Esophagus muscularis mucosa (tissue), 4 donors: Measurements from ENCODE around the gene PDGFD. TPM values are rescaled to one million over a fixed set of nuclear protein-coding genes. Genes with fewer than 3 reads are reported as not detected.

ENCODE experiments used
- DNase-seq: peaks from one replicate; pipeline ENCODE4 v3.0.0-alpha.2; 2017; ENCODE audit errors: extremely low spot score
- H3K27ac ChIP-seq, 4 donors: fragments of 200-600 bp; sonication (generic); replicated peaks in 1 of 4; 1 replicate in 3 of 4; 2 replicates in 1 of 4; pipeline ENCODE4 v1.5.1; 2016 to 2019; ENCODE audit warnings: mild to moderate bottlenecking in 1 of 4
- H3K27me3 ChIP-seq, 4 donors: fragments of 200-600 bp; sonication (generic); one replicate each; pipeline versions ENCODE4 v1.5.1 to v1.6.0; 2016 to 2019
- H3K36me3 ChIP-seq, 4 donors: fragments of 200-600 bp; sonication (generic); one replicate each; pipeline ENCODE4 v1.5.1; 2016 to 2019
- H3K4me1 ChIP-seq, 4 donors: fragments of 200-600 bp; sonication (generic); one replicate each; pipeline ENCODE4 v1.5.1; 2016 to 2019
- H3K4me3 ChIP-seq, 4 donors: fragments of 200-600 bp; sonication (generic); 1 replicate in 2 of 4; 2 replicates in 2 of 4; pipeline ENCODE4 v1.5.1; 2016 to 2019; ENCODE audit warnings: mild to moderate bottlenecking in 4 of 4, moderate library complexity in 1 of 4
- H3K9me3 ChIP-seq, 4 donors: fragments of 200-600 bp; sonication (generic); 1 replicate in 3 of 4; 2 replicates in 1 of 4; pipeline ENCODE4 v1.5.1; 2016 to 2019
- EP300 ChIP-seq: sonication (generic); formaldehyde crosslinking; IDR thresholded peaks from one replicate; pipeline ENCODE4 v1.6.1; 2017; ENCODE audit warnings: antibody characterized with exemption
- POLR2A ChIP-seq: fragments of 450-650 bp; IDR thresholded peaks from one replicate; pipeline ENCODE4 v1.6.1; 2017; ENCODE audit warnings: antibody characterized with exemption, moderate library complexity, mild to moderate bottlenecking, low read depth
- POLR2AphosphoS5 ChIP-seq, 2 donors: sonication (generic); formaldehyde crosslinking; IDR thresholded peaks; one replicate each; pipeline ENCODE4 v1.6.1; 2017; ENCODE audit warnings: antibody characterized with exemption in 2 of 2
- WGBS: methylation state at CpG from one replicate; pipeline ENCODE4 v1.1.5; 2018; 5-methylcytosine and 5-hydroxymethylcytosine counted together
- intact Hi-C: fragments of 100-400 bp; cut with DNase I; formaldehyde crosslinking; loops from one replicate; pipeline ENCODE4 v1.15.1; 2023
- total RNA-seq, 4 donors: library from RNA; depleted of rRNA; stranded (reverse); fragments of >200 nt; gene quantifications; one replicate each; pipeline versions ENCODE4 v1.1.0 to v1.2.1, GENCODE V29; 2016
- TF ChIP-seq, protein P1 (sequence below), 3 experiments: fragments of 200-600 bp in 2 of 3; fragments of 450-650 bp in 1 of 3; sonication (generic) in 2 of 3; IDR thresholded peaks; one replicate each; pipeline ENCODE4 v1.5.1; 2017 to 2019; ENCODE audit warnings: antibody characterized with exemption in 3 of 3, mild to moderate bottlenecking in 2 of 3, moderate library complexity in 1 of 3

The PDGFD gene
- total RNA-seq, 4 donors from 2014 or later, result 4.2 to 8.6 (median 6.5) TPM

DNA sequence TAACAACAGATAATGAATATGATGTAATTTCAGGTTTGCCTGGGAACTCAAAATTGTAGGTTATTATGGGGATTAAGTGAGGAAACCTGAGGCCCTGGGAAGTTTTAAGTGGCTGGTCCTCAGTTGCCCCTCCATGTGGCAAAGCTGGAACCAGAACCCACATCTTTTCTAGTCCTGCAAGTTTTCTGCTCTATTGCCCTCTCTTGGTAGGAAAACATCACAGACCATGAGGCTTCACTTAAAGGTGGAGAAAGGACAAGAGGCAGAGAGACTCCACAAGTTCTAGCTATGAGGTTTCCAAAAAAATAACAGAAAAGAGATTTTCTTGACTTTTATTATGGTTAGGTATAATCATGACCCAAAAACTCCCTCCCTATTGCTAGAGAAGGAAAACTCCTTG, 243.0 kb downstream of the PDGFD start:
- H3K27ac ChIP-seq, result no peak overlapping the region
- peaks cover 0 to 13% (median 5%) of the 10 kb centered on the region in 4 donors for H3K4me1 ChIP-seq
- no peak overlapping the region for H3K4me3 ChIP-seq
- no peaks in the 10 kb centered on the region for H3K27me3 ChIP-seq
- TF ChIP-seq POLR2A (no peak), EP300 (no peak), POLR2AphosphoS5 (IDR thresholded peaks at IDR 0.05) (no peak)
- TF ChIP-seq, protein P1, sequence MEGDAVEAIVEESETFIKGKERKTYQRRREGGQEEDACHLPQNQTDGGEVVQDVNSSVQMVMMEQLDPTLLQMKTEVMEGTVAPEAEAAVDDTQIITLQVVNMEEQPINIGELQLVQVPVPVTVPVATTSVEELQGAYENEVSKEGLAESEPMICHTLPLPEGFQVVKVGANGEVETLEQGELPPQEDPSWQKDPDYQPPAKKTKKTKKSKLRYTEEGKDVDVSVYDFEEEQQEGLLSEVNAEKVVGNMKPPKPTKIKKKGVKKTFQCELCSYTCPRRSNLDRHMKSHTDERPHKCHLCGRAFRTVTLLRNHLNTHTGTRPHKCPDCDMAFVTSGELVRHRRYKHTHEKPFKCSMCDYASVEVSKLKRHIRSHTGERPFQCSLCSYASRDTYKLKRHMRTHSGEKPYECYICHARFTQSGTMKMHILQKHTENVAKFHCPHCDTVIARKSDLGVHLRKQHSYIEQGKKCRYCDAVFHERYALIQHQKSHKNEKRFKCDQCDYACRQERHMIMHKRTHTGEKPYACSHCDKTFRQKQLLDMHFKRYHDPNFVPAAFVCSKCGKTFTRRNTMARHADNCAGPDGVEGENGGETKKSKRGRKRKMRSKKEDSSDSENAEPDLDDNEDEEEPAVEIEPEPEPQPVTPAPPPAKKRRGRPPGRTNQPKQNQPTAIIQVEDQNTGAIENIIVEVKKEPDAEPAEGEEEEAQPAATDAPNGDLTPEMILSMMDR (IDR thresholded peaks at IDR 0.05), result no peak
- DNase-seq, result no peak
- no peaks in the 10 kb centered on the region for H3K9me3 ChIP-seq
- intact Hi-C loops, result no loop called here
- no peaks in the 10 kb centered on the region for H3K36me3 ChIP-seq

GRCh38 chr11:103920449-103920848, 243.5 kb downstream of the PDGFD start:
- DNase-seq, result no peak
- no peak for TF ChIP-seq EP300
- TF ChIP-seq POLR2A, result no peak
- TF ChIP-seq, protein P1 (IDR thresholded peaks at IDR 0.05), result no peak
- no peak for TF ChIP-seq POLR2AphosphoS5 (IDR thresholded peaks at IDR 0.05)
- Histone ChIP-seq H3K27ac (no peak overlapping the region), H3K27me3 (no peaks in the 10 kb centered on the region), H3K36me3 (no peaks in the 10 kb centered on the region), H3K9me3 (no peaks in the 10 kb centered on the region), H3K4me3 (no peak overlapping the region), H3K4me1 (peaks cover 0 to 13% (median 5%) of the 10 kb centered on the region in 4 donors)
- 73% methylated on average over 1 of the region's 1 CpG for WGBS
- intact Hi-C loops, result no loop called here

DNA sequence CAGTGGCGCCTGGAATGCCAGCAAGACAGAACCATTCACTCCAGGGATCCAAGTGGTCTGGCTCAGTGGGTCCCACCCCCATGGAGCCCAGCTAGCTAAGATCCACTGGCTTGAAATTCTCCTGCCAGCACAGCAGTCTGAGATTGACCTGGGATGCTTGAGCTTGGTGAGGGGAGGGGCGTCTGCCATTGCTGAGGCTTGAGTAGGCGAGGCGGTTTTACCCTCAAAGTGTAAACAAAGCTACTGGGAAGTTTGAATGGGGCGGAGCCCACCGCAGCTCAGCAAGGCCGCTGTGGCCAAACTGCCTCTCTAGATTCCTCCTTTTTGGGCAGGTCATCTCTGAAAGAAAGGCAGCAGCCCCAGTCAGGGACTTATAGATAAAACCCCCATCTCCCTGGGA, 253.2 kb downstream of the PDGFD start:
- Histone ChIP-seq H3K27me3 (no peaks in the 10 kb centered on the region), H3K9me3 (no peaks in the 10 kb centered on the region), H3K36me3 (no peaks in the 10 kb centered on the region), H3K4me1 (peaks cover 0 to 5% (median 1%) of the 10 kb centered on the region in 4 donors), H3K27ac (no peak overlapping the region), H3K4me3 (no peak overlapping the region)
- TF ChIP-seq POLR2AphosphoS5 (IDR thresholded peaks at IDR 0.05), result no peak
- no peak for TF ChIP-seq POLR2A
- TF ChIP-seq, protein P1 (IDR thresholded peaks at IDR 0.05), result no peak
- no peak for TF ChIP-seq EP300
- DNase-seq, result no peak
- WGBS, result 89% methylated on average over 6 of the region's 7 CpGs
- intact Hi-C loops, result no loop called here

DNA sequence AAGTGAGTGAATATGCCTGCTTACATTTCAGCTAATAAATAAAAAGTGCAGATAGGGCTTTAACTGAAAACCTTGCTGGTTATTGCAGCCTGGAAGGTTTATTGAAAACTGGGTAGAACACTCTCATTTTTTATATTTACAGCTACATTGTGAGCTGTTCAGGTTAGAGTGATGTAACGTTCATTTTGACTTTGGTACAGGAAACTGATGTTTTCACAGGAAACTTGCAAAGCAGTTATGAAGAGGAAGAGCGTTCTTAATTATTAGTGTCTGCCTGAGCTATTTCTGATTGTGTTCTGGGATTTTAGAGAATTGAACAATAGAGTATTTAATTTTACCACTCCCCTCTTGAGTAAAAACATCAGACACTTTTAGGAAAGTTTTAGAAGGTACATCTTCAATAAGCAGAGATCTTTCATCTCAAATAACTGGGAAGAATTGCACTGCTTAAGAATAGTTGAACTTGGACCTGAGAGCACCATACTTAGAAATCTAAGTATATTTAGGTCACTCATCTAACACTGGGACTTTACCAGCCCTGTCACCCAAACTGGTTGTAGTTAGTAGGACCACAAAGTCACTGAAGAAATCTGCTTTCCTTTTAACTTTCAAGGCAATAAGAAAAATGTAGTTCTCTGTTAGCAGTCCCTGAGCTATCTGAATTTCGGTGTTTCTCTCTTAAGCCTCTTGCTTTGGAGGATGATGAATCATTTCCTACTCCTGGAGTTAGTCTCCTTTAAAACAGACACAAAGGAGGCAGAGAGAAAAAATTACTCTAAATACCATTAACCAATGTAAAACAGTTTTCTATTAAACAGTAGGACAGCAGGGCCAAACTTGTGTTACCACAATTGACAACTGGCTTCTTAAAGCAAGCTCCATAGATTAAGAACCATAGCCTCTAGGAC, 256.1 kb downstream of the PDGFD start:
- WGBS, result 54% methylated on average over 3 of the region's 3 CpGs
- Histone ChIP-seq H3K9me3 (no peaks in the 10 kb centered on the region), H3K27me3 (no peaks in the 10 kb centered on the region), H3K36me3 (no peaks in the 10 kb centered on the region), H3K4me3 (no peak overlapping the region), H3K4me1 (peaks cover 0 to 5% (median 1%) of the 10 kb centered on the region in 4 donors), H3K27ac (peak overlapping the region in 2 of 4 donors; percentile 6 to 50)
- intact Hi-C loops, result no loop called here
- no peak for DNase-seq
- TF ChIP-seq, protein P1 (IDR thresholded peaks at IDR 0.05), result no peak
- no peak for TF ChIP-seq POLR2A
- TF ChIP-seq POLR2AphosphoS5 (IDR thresholded peaks at IDR 0.05), result no peak
- no peak for TF ChIP-seq EP300
